Fibroblast of lung (primary cell): ENCODE data around the gene ATP6V0A1. TPM values are rescaled to one million over a fixed set of nuclear protein-coding genes. Genes with fewer than 3 reads are reported as not detected.
A peak's percentile ranks its signal among the peaks of the same experiment; 100 is the strongest.

ENCODE experiments used
- DNase-seq, 2 donors: peaks; one replicate each; pipeline versions ENCODE4 v3.0.0 to v3.0.0-alpha.2; 2010; ENCODE audit warnings: low read depth in 2 of 2
- H2AFZ ChIP-seq: 2 replicates; pipeline ENCODE4 v1.5.1; 2012; ENCODE audit warnings: low read length, control low read depth, inconsistent platforms
- H3K27ac ChIP-seq: 2 replicates; pipeline ENCODE4 v1.5.1; 2011; ENCODE audit warnings: low read length, control low read depth; ENCODE audit not compliant: insufficient read depth
- H3K27me3 ChIP-seq: 2 replicates; pipeline ENCODE4 v1.5.1; 2011; ENCODE audit warnings: mild to moderate bottlenecking, low read length; ENCODE audit not compliant: control insufficient read depth, insufficient read depth
- H3K36me3 ChIP-seq: 2 replicates; pipeline ENCODE4 v1.5.1; 2011; ENCODE audit warnings: low read length; ENCODE audit not compliant: control insufficient read depth, insufficient read depth
- H3K4me1 ChIP-seq: 2 replicates; pipeline ENCODE4 v1.5.1; 2011; ENCODE audit warnings: low read length; ENCODE audit not compliant: control insufficient read depth, insufficient read depth; ENCODE audit errors: extremely low read depth
- H3K4me2 ChIP-seq: 2 replicates; pipeline ENCODE4 v1.5.1; 2011; ENCODE audit warnings: low read length, control low read depth; ENCODE audit not compliant: insufficient read depth; ENCODE audit errors: extremely low read depth
- H3K4me3 ChIP-seq, 4 experiments: fragments of 200-600 bp in 1 of 4; sonication (generic) in 1 of 4; replicated peaks in 1 of 4; 2 replicates each; pipeline ENCODE4 v1.5.1; 2011 to 2016; ENCODE audit warnings: low read length in 4 of 4, low read depth in 3 of 4, mild to moderate bottlenecking in 3 of 4, control low read depth in 2 of 4, inconsistent platforms in 1 of 4, mixed read lengths in 1 of 4; ENCODE audit not compliant: insufficient read depth in 1 of 4; ENCODE audit errors: control extremely low read depth in 1 of 4
- H3K79me2 ChIP-seq: 2 replicates; pipeline ENCODE4 v1.5.1; 2012; ENCODE audit warnings: mild to moderate bottlenecking, low read length, inconsistent platforms; ENCODE audit not compliant: control insufficient read depth, insufficient read depth
- H3K9ac ChIP-seq: 2 replicates; pipeline ENCODE4 v1.5.1; 2011; ENCODE audit warnings: mild to moderate bottlenecking, low read length, control low read depth; ENCODE audit not compliant: insufficient read depth
- H3K9me3 ChIP-seq: 2 replicates; pipeline ENCODE4 v1.5.1; 2012; ENCODE audit warnings: low read depth, low read length; ENCODE audit not compliant: control insufficient read depth, insufficient read depth
- H4K20me1 ChIP-seq: 2 replicates; pipeline ENCODE4 v1.5.1; 2011; ENCODE audit warnings: low read length; ENCODE audit not compliant: control insufficient read depth, insufficient read depth; ENCODE audit errors: extremely low read depth
- EZH2 ChIP-seq: IDR thresholded peaks from 2 replicates; pipeline ENCODE4 v1.5.1; 2012; ENCODE audit warnings: low read length, control low read depth, mild to moderate bottlenecking; ENCODE audit errors: missing control alignments
- polyA plus RNA-seq, 2 donors: library from polyadenylated mRNA; depleted of rRNA in 1 of 2; stranded (reverse) in 1 of 2; unstranded in 1 of 2; fragments of >200 nt; gene quantifications; 2 replicates each; pipeline ENCODE4 v1.2.1, GENCODE V29; 2011 to 2012; ENCODE audit warnings: missing spikeins in 1 of 2
- total RNA-seq: library from RNA; depleted of rRNA; stranded (reverse); fragments of >200 nt; gene quantifications from 2 replicates; pipeline ENCODE4 v1.2.1, GENCODE V29; 2014
- TF ChIP-seq, protein P1 (sequence below), 2 donors: IDR thresholded peaks in 1 of 2; conservative IDR thresholded peaks in 1 of 2; 1 replicate in 1 of 2; 2 replicates in 1 of 2; pipeline ENCODE4 v1.5.1; 2011 to 2012; ENCODE audit warnings: low read length in 2 of 2, control low read depth in 1 of 2, inconsistent platforms in 1 of 2, low read depth in 1 of 2, mild to moderate bottlenecking in 1 of 2

The ATP6V0A1 gene
- total and polyA plus RNA-seq, 2 donors (not counting 1 experiment from before 2014, with no cell fraction given) = 26.7 to 65.7 TPM

DNA sequence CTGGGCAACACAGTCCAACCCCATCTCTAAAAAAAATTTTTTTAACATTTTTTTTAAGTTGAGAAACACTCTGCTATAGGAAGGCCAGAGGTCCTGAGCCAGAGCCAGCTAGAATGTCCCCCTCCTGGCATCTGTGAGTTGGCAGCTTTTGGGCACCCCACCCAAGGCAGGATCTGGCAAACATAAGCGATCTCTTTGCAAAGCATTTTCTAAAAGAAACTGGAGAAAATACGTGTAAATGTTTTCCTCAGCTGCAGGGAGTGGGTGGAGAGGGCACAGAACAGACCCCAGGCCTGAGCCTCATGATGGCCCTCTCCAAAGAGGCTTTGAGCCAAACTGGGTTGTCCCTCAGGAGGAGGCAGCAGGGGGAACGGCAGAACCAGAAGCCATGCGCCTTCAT lies 47.3 kb upstream of the ATP6V0A1 start:
- no peaks in the 10 kb centered on the region for H3K27me3 ChIP-seq
- H3K4me2 ChIP-seq = peak overlapping the region; percentile 9
- no peaks in the 10 kb centered on the region for H3K9me3 ChIP-seq
- peaks cover 53% of the 10 kb centered on the region for H3K4me1 ChIP-seq
- H3K79me2 ChIP-seq = peaks cover 95% of the 10 kb centered on the region
- H3K9ac ChIP-seq = no peak overlapping the region
- H3K36me3 ChIP-seq = peaks cover 5% of the 10 kb centered on the region
- H3K4me3 ChIP-seq = no peak overlapping the region
- no peak overlapping the region for H2AFZ ChIP-seq
- H3K27ac ChIP-seq = no peak overlapping the region
- peaks cover 8% of the 10 kb centered on the region for H4K20me1 ChIP-seq
- DNase-seq = no peak
- TF ChIP-seq EZH2 = no peak
- TF ChIP-seq, protein P1, sequence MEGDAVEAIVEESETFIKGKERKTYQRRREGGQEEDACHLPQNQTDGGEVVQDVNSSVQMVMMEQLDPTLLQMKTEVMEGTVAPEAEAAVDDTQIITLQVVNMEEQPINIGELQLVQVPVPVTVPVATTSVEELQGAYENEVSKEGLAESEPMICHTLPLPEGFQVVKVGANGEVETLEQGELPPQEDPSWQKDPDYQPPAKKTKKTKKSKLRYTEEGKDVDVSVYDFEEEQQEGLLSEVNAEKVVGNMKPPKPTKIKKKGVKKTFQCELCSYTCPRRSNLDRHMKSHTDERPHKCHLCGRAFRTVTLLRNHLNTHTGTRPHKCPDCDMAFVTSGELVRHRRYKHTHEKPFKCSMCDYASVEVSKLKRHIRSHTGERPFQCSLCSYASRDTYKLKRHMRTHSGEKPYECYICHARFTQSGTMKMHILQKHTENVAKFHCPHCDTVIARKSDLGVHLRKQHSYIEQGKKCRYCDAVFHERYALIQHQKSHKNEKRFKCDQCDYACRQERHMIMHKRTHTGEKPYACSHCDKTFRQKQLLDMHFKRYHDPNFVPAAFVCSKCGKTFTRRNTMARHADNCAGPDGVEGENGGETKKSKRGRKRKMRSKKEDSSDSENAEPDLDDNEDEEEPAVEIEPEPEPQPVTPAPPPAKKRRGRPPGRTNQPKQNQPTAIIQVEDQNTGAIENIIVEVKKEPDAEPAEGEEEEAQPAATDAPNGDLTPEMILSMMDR (conservative IDR thresholded peaks at IDR 0.05 in 1 of 2, IDR thresholded peaks at IDR 0.05 in 1 of 2; ENCODE audit: low read depth in 1 of 2, low read length in 2 of 2) = no peak

DNA sequence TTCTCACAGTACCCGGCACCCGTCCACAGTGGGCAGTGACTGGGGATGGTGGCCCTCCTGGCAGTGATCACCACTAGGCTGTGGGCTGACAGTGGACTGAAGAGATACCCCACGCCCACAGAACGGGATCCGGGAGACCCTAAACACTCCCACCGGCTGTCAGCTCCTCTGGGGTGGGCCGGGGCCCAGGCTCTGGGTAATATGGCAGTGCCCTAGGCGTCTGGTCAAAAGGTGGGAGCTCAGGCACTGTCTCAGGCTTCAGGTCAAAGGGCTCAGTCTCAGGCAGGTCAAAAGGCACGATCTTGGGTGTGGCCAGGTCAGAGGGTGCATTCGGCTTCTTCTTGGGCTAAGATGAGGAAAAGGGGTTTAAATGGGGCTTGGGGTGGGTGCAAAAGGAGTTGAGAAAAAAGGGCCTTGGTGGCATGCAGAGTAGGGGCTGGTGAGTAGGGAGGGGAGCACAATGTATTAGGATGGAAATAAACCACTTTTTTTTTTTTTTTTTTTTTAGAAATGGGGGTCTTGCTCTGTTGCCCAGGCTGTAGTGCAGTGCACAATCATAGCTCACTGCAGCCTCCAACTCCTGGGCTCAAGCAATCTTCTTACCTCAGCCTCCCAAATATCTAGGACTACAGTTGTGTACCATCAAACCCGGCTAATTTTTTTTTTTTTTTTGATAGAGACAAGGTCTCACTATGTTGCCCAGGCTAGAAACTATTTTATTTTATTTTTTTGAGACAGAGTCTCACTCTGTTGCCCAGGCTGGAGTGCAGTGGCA lies 46.6 kb upstream of the ATP6V0A1 start:
- Histone ChIP-seq H3K4me1 (peaks cover 54% of the 10 kb centered on the region), H3K4me3 (no peak overlapping the region), H3K9me3 (no peaks in the 10 kb centered on the region)

DNA sequence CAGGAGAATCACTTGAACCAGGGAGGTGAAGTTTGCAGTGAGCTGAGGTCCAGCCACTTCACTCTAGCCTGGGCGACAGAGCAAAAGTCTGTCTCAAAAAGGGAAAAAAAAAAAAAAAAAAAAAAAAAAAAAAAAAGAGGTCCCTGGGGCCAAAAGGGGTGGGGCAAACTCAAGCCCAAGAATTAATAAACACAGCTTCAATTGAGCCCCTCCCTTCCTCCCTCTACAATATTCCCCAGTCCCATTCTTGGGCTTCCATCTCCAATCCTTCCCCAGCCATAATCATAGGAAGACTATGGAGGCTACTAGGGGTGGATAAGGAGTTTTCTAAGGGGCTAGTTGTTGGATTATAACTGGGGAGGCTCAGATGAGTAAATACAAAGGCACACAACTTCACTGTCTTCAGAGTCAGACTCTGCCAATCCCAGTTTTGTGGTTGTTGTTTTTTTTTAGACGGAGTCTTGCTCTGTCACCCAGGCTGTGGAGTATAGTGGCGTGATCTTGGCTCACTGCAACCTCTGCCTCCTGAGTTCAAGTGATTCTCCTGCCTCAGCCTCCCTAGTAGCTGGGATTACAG lies 45.1 kb upstream of the ATP6V0A1 start:
- H3K36me3 ChIP-seq = peaks cover 12% of the 10 kb centered on the region
- H2AFZ ChIP-seq = no peak overlapping the region
- no peak overlapping the region for H3K9ac ChIP-seq
- peaks cover 13% of the 10 kb centered on the region for H4K20me1 ChIP-seq
- peaks cover 95% of the 10 kb centered on the region for H3K79me2 ChIP-seq
- no peak overlapping the region for H3K27ac ChIP-seq
- H3K27me3 ChIP-seq = no peaks in the 10 kb centered on the region
- H3K4me2 ChIP-seq = no peak overlapping the region
- H3K4me1 ChIP-seq = peaks cover 41% of the 10 kb centered on the region
- no peak overlapping the region for H3K4me3 ChIP-seq
- no peaks in the 10 kb centered on the region for H3K9me3 ChIP-seq
- peak; percentile 37 to 45 for DNase-seq
- TF ChIP-seq, protein P1 (conservative IDR thresholded peaks at IDR 0.05 in 1 of 2, IDR thresholded peaks at IDR 0.05 in 1 of 2; ENCODE audit: low read depth in 1 of 2, low read length in 2 of 2) = no peak

More for the DNA sequence above, 46.6 kb upstream of the ATP6V0A1 start:
- Histone ChIP-seq H2AFZ (no peak overlapping the region), H3K27me3 (no peaks in the 10 kb centered on the region), H3K9ac (no peak overlapping the region), H3K79me2 (peaks cover 95% of the 10 kb centered on the region), H3K27ac (peak overlapping the region; percentile 37), H3K36me3 (peaks cover 10% of the 10 kb centered on the region), H3K4me2 (peak overlapping the region; percentile 33), H4K20me1 (peaks cover 13% of the 10 kb centered on the region)
- TF ChIP-seq, protein P1 (conservative IDR thresholded peaks at IDR 0.05 in 1 of 2, IDR thresholded peaks at IDR 0.05 in 1 of 2; ENCODE audit: low read depth in 1 of 2, low read length in 2 of 2) = no peak
- no peak for TF ChIP-seq EZH2
- no peak for DNase-seq
